Measurements from ENCODE around the gene FGF8.
A peak's percentile ranks its signal among the peaks of the same experiment; 100 is the strongest.

Gene FGF8

GRCh38 chr10:101781655-101781983 lies 5.7 kb upstream of the FGF8 start:
- Histone ChIP-seq H4K20me1 (ENCODE audit: control insufficient read depth, insufficient read depth, low read depth, low read length) (no peaks in the 10 kb centered on the region), H3K27ac (ENCODE audit: low read depth, low read length) (0 out of 2 replicates have a peak overlapping the region, but pooled peaks have one; percentile 11), H3K4me1 (ENCODE audit: control insufficient read depth, low read length) (peaks cover 57% of the 10 kb centered on the region), H3K79me2 (ENCODE audit: control insufficient read depth, low read length) (peaks cover 24% of the 10 kb centered on the region), H3K9me3 (ENCODE audit: control insufficient read depth, insufficient read depth, low read length) (no peaks in the 10 kb centered on the region), H3K9me2 (replicated peaks; ENCODE audit: control insufficient read depth, low read length) (no peaks in the 10 kb centered on the region), H3K4me3 (ENCODE audit: low read length) (peak overlapping the region; percentile 85), H3K27me3 (ENCODE audit: control insufficient read depth, low read length) (peaks cover 9% of the 10 kb centered on the region), H3F3A (ENCODE audit: control insufficient read depth, insufficient read depth) (peaks cover 34% of the 10 kb centered on the region), H3K4me2 (ENCODE audit: low read length) (peak overlapping the region; percentile 97), H3K36me3 (ENCODE audit: control insufficient read depth, low read length) (peaks cover 53% of the 10 kb centered on the region)
- no peak for TF ChIP-seq EZH2phosphoT487 (IDR thresholded peaks at IDR 0.05; ENCODE audit: borderline replicate concordance, low read length)

- TF ChIP-seq EZH2phosphoT487 (IDR thresholded peaks at IDR 0.05; ENCODE audit: borderline replicate concordance, low read length) = no peak
- TF ChIP-seq, protein P1, sequence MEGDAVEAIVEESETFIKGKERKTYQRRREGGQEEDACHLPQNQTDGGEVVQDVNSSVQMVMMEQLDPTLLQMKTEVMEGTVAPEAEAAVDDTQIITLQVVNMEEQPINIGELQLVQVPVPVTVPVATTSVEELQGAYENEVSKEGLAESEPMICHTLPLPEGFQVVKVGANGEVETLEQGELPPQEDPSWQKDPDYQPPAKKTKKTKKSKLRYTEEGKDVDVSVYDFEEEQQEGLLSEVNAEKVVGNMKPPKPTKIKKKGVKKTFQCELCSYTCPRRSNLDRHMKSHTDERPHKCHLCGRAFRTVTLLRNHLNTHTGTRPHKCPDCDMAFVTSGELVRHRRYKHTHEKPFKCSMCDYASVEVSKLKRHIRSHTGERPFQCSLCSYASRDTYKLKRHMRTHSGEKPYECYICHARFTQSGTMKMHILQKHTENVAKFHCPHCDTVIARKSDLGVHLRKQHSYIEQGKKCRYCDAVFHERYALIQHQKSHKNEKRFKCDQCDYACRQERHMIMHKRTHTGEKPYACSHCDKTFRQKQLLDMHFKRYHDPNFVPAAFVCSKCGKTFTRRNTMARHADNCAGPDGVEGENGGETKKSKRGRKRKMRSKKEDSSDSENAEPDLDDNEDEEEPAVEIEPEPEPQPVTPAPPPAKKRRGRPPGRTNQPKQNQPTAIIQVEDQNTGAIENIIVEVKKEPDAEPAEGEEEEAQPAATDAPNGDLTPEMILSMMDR (IDR thresholded peaks at IDR 0.05; ENCODE audit: low read depth, low read length, poor library complexity, severe bottlenecking) = peak; percentile 94
- 0 out of 2 replicates have a peak overlapping the region, but pooled peaks have one; percentile 11 for H3K27ac ChIP-seq (ENCODE audit: low read depth, low read length)
- H4K20me1 ChIP-seq (ENCODE audit: control insufficient read depth, insufficient read depth, low read depth, low read length) = no peaks in the 10 kb centered on the region
- H3K4me2 ChIP-seq (ENCODE audit: low read length) = peak overlapping the region; percentile 97
- no peaks in the 10 kb centered on the region for H3K9me3 ChIP-seq (ENCODE audit: control insufficient read depth, insufficient read depth, low read length)
- H3K9me2 ChIP-seq (replicated peaks; ENCODE audit: control insufficient read depth, low read length) = no peaks in the 10 kb centered on the region
- H3K4me1 ChIP-seq (ENCODE audit: control insufficient read depth, low read length) = peaks cover 57% of the 10 kb centered on the region
- H3K79me2 ChIP-seq (ENCODE audit: control insufficient read depth, low read length) = peaks cover 24% of the 10 kb centered on the region
- H3K27me3 ChIP-seq (ENCODE audit: control insufficient read depth, low read length) = peaks cover 11% of the 10 kb centered on the region
- peak overlapping the region; percentile 85 for H3K4me3 ChIP-seq (ENCODE audit: low read length)
- peaks cover 28% of the 10 kb centered on the region for H3F3A ChIP-seq (ENCODE audit: control insufficient read depth, insufficient read depth)
- H3K36me3 ChIP-seq (ENCODE audit: control insufficient read depth, low read length) = peaks cover 49% of the 10 kb centered on the region
Measured at GRCh38 chr10:101780818-101781654, 5.1 kb upstream of the FGF8 start.

GRCh38 chr10:101780187-101780817 lies 4.4 kb upstream of the FGF8 start:
- no peak for TF ChIP-seq EZH2phosphoT487 (IDR thresholded peaks at IDR 0.05; ENCODE audit: borderline replicate concordance, low read length)
- TF ChIP-seq, protein P1 (IDR thresholded peaks at IDR 0.05; ENCODE audit: low read depth, low read length, poor library complexity, severe bottlenecking) = peak; percentile 27

More at GRCh38 chr10:101780187-101780817, 4.4 kb upstream of the FGF8 start:
- no peaks in the 10 kb centered on the region for H3K9me2 ChIP-seq (replicated peaks; ENCODE audit: control insufficient read depth, low read length)
- peaks cover 24% of the 10 kb centered on the region for H3K79me2 ChIP-seq (ENCODE audit: control insufficient read depth, low read length)
- H3F3A ChIP-seq (ENCODE audit: control insufficient read depth, insufficient read depth) = peaks cover 20% of the 10 kb centered on the region
- no peaks in the 10 kb centered on the region for H3K9me3 ChIP-seq (ENCODE audit: control insufficient read depth, insufficient read depth, low read length)
- H3K36me3 ChIP-seq (ENCODE audit: control insufficient read depth, low read length) = peaks cover 42% of the 10 kb centered on the region
- no peaks in the 10 kb centered on the region for H4K20me1 ChIP-seq (ENCODE audit: control insufficient read depth, insufficient read depth, low read depth, low read length)
- H3K4me1 ChIP-seq (ENCODE audit: control insufficient read depth, low read length) = peaks cover 57% of the 10 kb centered on the region
- H3K27ac ChIP-seq (ENCODE audit: low read depth, low read length) = no peak overlapping the region
- peaks cover 14% of the 10 kb centered on the region for H3K27me3 ChIP-seq (ENCODE audit: control insufficient read depth, low read length)
- peak overlapping the region; percentile 97 for H3K4me2 ChIP-seq (ENCODE audit: low read length)
- H3K4me3 ChIP-seq (ENCODE audit: low read length) = peak overlapping the region; percentile 75
